ENCODE data around the gene DOCK3.
A peak's percentile ranks its signal among the peaks of the same experiment; 100 is the strongest.
"Not testable (repeated sequence)": the region's sequence is repeated elsewhere in the genome, so short reads cannot be mapped to it uniquely, and the experiment has no call there.

The DOCK3 gene

GRCh38 chr3:51386159-51386851, 711.6 kb downstream of the DOCK3 start:
- DNase-seq (ENCODE audit: low spot score): no peak

DNA sequence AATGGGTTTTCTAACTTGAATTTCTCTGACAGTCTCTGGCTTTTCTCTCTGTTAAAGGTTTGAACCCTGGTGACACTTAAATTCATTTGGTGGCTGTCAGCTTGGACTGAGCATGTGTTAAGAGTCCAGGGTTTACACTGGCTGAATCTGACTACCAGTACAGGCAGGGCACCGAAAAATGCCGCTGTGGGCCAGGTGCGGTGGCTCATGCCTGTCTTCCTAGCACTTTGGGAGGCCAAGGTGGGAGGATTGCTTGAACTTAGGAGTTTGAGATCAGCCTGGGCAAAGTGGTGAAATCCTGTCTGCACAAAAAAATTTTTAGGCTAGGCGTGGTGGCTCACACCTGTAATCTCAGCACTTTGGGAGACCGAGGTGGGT, 712.1 kb downstream of the DOCK3 start:
- no peak for DNase-seq (ENCODE audit: low spot score)

GRCh38 chr3:51387281-51387680, 712.6 kb downstream of the DOCK3 start:
- not testable (repeated sequence) for DNase-seq (ENCODE audit: low spot score)

GRCh38 chr3:51388286-51389029, 713.7 kb downstream of the DOCK3 start:
- no peak for DNase-seq (ENCODE audit: low spot score)

DNA sequence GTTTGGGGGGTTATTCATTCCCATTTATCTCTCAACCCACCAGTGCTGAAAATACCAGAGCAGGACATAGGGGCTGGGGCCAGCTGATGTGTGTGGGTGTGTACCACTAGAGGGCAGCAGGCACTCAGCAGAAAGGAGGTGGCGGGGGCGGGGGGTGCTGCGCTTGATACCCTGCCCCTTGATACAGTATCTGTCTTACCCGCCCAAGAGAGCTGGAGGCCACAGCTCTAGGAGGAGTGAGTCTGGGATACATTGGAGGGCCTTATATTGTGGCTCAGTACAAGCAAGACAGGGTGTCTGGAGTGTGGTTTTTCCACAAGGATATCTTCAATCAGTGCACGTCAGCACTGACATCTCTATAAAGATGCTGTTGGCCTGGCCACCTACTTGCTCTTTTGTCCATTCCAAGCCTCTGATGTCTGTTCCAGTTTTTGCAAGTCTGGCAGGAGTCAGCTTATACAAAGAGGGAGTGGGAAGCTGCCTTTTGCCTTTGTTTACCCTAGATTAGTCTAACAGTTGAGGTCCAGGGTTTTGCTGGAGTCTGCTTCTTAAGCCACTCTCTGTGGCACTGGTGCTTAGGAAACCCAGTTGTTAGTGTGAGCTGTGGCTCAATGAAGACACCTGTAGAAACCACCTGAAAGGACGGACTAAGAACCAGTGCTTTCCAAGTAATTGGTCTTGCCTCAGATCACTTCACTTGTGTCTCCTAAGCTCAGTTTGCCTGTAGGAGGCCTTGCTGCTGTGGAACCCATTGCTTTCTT, 714.9 kb downstream of the DOCK3 start:
- DNase-seq (ENCODE audit: low spot score): peak; percentile 61

GRCh38 chr3:51390246-51391074, 715.7 kb downstream of the DOCK3 start:
- DNase-seq (ENCODE audit: low spot score): no peak

GRCh38 chr3:51391075-51391565, 716.4 kb downstream of the DOCK3 start, which contains the start of gene RBM15B:
TSS of gene RBM15B (plus strand) at chr3:51391285. CDS start at chr3:51391400, 115 bp downstream.
- DNase-seq (ENCODE audit: low spot score): peak; percentile 98

- DNase-seq (ENCODE audit: low spot score): no peak
Observed at GRCh38 chr3:51391566-51392354, 717.0 kb downstream of the DOCK3 start.

DNA sequence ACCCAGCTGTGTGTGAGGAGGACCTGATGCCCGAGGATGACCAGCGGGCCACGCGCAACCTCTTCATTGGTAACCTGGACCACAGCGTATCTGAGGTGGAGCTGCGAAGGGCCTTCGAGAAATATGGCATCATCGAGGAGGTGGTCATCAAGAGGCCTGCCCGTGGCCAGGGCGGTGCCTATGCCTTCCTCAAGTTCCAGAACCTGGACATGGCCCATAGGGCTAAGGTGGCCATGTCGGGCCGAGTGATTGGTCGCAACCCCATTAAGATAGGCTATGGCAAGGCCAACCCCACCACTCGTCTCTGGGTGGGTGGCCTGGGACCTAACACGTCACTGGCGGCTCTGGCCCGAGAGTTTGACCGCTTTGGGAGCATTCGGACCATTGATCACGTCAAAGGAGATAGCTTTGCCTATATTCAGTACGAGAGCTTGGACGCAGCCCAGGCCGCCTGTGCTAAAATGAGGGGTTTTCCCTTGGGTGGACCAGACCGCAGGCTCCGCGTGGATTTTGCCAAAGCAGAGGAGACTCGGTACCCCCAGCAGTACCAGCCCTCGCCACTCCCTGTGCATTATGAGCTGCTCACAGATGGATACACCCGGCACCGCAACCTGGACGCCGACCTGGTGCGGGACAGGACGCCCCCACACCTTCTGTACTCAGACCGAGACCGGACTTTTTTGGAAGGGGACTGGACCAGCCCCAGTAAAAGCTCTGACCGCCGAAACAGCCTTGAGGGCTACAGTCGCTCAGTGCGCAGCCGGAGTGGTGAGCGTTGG, 717.8 kb downstream of the DOCK3 start:
- no peak for DNase-seq (ENCODE audit: low spot score)

DNA sequence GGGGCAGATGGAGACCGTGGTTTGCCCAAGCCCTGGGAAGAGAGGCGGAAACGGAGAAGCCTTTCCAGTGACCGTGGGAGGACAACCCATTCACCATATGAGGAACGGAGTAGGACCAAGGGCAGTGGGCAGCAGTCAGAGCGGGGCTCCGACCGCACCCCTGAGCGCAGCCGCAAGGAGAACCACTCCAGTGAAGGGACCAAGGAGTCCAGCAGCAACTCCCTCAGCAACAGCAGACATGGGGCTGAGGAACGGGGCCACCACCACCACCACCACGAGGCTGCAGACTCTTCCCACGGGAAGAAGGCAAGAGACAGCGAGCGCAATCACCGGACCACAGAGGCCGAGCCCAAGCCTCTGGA, 718.4 kb downstream of the DOCK3 start:
- no peak for DNase-seq (ENCODE audit: low spot score)

- DNase-seq (ENCODE audit: low spot score): no peak
Observed at GRCh38 chr3:51393564-51393963, 718.8 kb downstream of the DOCK3 start.

DNA sequence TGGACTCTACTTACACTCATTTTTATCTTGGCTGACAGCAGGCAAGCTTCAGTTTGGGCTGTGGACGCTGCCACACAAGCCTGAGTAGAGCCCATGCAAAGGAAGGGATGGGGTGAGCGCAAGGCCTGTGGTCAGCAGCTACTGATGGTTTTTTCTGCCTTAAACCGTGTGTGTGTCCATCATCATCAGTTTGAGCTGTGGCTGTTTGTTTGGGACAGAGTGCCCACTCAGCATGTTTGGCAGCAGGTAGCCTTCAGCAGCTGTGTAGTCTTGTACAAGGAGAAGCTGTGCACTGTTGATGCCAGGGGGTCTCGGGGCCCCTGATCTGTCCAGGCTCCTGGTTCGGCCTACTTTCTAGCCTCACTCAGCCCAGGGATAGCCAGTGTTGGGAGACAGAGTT, 719.8 kb downstream of the DOCK3 start:
- DNase-seq (ENCODE audit: low spot score): no peak

- no peak for DNase-seq (ENCODE audit: low spot score)
Observed at GRCh38 chr3:51395493-51396213, 720.9 kb downstream of the DOCK3 start.

DNA sequence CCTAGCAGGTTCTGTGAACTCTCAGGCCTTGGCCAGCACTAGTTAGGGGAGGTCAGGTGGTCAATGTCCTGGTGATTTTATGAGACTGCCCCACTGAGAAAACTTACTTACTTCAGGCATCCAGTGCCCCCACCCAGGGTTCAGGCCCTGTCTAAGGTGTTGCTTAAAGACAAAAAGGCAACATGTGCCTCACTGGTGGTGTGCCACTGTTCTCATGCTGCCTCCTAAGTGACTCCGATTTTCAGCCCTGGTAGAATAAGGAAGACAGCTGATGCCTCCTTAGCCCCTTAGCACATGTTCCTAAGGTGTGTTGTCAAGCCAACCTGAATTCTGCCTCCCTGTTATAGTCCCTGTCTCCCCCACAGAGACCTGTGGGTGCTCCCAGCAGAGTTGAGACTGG, 721.7 kb downstream of the DOCK3 start:
- DNase-seq (ENCODE audit: low spot score): no peak

GRCh38 chr3:51397392-51397791, 722.7 kb downstream of the DOCK3 start:
- DNase-seq (ENCODE audit: low spot score): no peak

DNA sequence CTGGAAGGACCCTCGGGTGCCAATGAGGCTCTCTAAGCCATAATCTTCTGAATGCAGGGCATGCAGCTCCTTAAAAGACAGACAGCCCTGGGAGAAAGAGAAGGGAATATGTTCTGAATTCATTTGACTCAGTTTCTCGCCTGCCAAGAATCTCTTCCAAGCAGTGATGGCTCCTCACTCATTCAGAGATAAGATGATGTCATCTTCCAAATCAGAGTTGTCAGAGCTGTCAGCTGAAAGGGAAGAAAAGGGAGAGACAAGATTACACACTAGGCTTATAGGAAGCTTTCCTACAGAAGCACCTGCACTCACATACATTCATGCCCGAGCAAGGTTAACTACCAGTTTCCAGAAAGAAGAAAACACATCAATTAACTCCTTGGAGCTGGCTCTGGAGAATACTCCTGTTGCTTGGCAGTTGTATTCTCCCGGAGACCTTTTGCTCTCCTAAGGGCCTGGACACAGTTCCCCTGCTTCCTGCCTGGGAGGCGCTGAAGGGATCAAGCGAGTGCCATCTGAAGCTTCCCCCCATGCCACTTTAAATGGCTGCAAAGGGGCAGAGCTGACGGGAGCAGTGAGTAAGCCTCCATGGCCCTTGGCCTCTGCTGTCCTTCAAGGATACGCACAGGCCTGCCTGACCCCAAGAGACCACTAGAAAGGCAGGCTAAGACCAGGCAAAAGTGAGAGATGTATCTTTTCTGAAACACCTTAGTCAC, 724.0 kb downstream of the DOCK3 start:
- no peak for DNase-seq (ENCODE audit: low spot score)

- DNase-seq (ENCODE audit: low spot score): no peak
Observed at GRCh38 chr3:51400166-51400565, 725.4 kb downstream of the DOCK3 start.

GRCh38 chr3:51401735-51402134, 727.0 kb downstream of the DOCK3 start:
- no peak for DNase-seq (ENCODE audit: low spot score)

DNA sequence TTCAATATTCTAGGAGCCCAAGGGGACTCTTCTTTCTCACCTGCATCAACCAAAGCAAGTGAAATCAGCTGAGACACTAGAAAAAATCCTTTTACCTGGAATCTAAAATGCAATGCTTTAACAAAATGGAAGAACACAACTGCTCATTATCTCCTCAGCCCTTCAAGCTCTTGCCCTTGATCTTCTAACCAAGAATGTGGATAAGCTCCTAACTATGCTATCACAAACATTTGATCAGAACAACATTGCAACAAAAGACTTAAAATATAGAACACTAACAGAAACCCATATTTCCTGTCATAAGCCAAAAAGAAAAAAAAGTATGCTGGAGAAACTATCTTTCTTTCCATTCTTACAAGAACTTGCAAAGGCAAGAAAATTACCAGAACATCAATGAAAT, 728.9 kb downstream of the DOCK3 start:
- DNase-seq (ENCODE audit: low spot score): no peak

Measured in COLO829 (cell line).